SK-N-SH (cell line): ENCODE data around the gene PSME1. TPM values are rescaled to one million over a fixed set of nuclear protein-coding genes. Genes with fewer than 3 reads are reported as not detected.

Experiments used
- CTCF ChIA-PET: fragments of 300-600, 350-600 bp; formaldehyde crosslinking; extraction: SDS; loops from one replicate; lab custom pipeline; 2021; lab: Yijun Ruan, JAX
- POLR2A ChIA-PET: fragments of 350-600 bp; sonication (Branson Sonifier 250); formaldehyde crosslinking; extraction: SDS; loops from one replicate; lab custom pipeline; 2020; ENCODE audit warnings: antibody characterized with exemption, inconsistent platforms; lab: Yijun Ruan, JAX
- DNase-seq: peaks from one replicate; pipeline ENCODE4 v3.0.0; 2012
- H2AFZ ChIP-seq: fragments of 200-600 bp; sonication (generic); 2 replicates; pipeline ENCODE4 v1.8.1; 2016; ENCODE audit warnings: antibody characterized with exemption, mild to moderate bottlenecking, low read depth
- H3F3A ChIP-seq: fragments of 200-600 bp; sonication (generic); replicated peaks from 2 replicates; pipeline ENCODE3; 2016; ENCODE audit warnings: antibody characterized with exemption, mild to moderate bottlenecking; ENCODE audit not compliant: insufficient read depth
- H3K27ac ChIP-seq, 2 experiments: fragments of 200-500 bp in 1 of 2; fragments of 200-600 bp in 1 of 2; sonication (Bioruptor generic) in 1 of 2; sonication (generic), shearing (Covaris generic) in 1 of 2; 2 replicates each; pipeline versions ENCODE4 v1.5.1 to v1.6.1; 2014 to 2016; ENCODE audit warnings: low read depth in 2 of 2, inconsistent platforms in 1 of 2, low read length in 1 of 2, mild to moderate bottlenecking in 1 of 2, mixed read lengths in 1 of 2
- H3K27me3 ChIP-seq: fragments of 200-600 bp; sonication (generic), shearing (Covaris generic); 2 replicates; pipeline ENCODE4 v1.6.1; 2016; ENCODE audit warnings: mixed run types; ENCODE audit not compliant: insufficient read depth
- H3K36me3 ChIP-seq, 2 experiments: fragments of 200-500 bp in 1 of 2; fragments of 200-600 bp in 1 of 2; sonication (Bioruptor generic) in 1 of 2; sonication (generic) in 1 of 2; replicated peaks in 1 of 2; 2 replicates each; pipeline versions ENCODE3 to v1.5.1; 2014 to 2016; ENCODE audit warnings: low read length in 1 of 2, mild to moderate bottlenecking in 1 of 2; ENCODE audit not compliant: insufficient read depth in 2 of 2, control insufficient read depth in 1 of 2
- H3K4me1 ChIP-seq, 2 experiments: fragments of 200-500 bp in 1 of 2; fragments of 200-600 bp in 1 of 2; sonication (Bioruptor generic) in 1 of 2; sonication (generic), shearing (Covaris generic) in 1 of 2; 2 replicates each; pipeline versions ENCODE4 v1.5.1 to v1.6.1; 2014 to 2016; ENCODE audit warnings: low read depth in 1 of 2, low read length in 1 of 2, mixed run types in 1 of 2; ENCODE audit not compliant: insufficient read depth in 2 of 2, control insufficient read depth in 1 of 2
- H3K4me2 ChIP-seq: fragments of 200-600 bp; sonication (generic), shearing (Covaris generic); 2 replicates; pipeline ENCODE4 v1.6.1; 2017; ENCODE audit warnings: mixed run types
- H3K4me3 ChIP-seq, 2 experiments: fragments of 200-500 bp in 1 of 2; fragments of 200-600 bp in 1 of 2; sonication (Bioruptor generic) in 1 of 2; sonication (generic), shearing (Covaris generic) in 1 of 2; 2 replicates each; pipeline versions ENCODE4 v1.5.1 to v1.8.1; 2014 to 2016; ENCODE audit warnings: low read depth in 2 of 2, inconsistent platforms in 1 of 2, low read length in 1 of 2, mild to moderate bottlenecking in 1 of 2, mixed read lengths in 1 of 2, moderate library complexity in 1 of 2
- H3K79me2 ChIP-seq: fragments of 200-600 bp; sonication (generic); 2 replicates; pipeline ENCODE4 v1.8.1; 2017; ENCODE audit warnings: mild to moderate bottlenecking; ENCODE audit not compliant: insufficient read depth
- H3K9ac ChIP-seq: fragments of 200-600 bp; sonication (generic); 2 replicates; pipeline ENCODE4 v1.6.1; 2017; ENCODE audit warnings: mixed run types
- H3K9me2 ChIP-seq: fragments of 200-600 bp; sonication (generic); 2 replicates; pipeline ENCODE4 v1.6.1; 2017; ENCODE audit warnings: mixed run types
- H3K9me3 ChIP-seq: fragments of 200-600 bp; sonication (generic); 2 replicates; pipeline ENCODE4 v1.6.1; 2017; ENCODE audit warnings: mixed run types, mild to moderate bottlenecking, moderate library complexity
- H4K20me1 ChIP-seq: fragments of 200-600 bp; sonication (generic); 2 replicates; pipeline ENCODE4 v1.6.1; 2017; ENCODE audit warnings: mild to moderate bottlenecking, mixed run types; ENCODE audit not compliant: insufficient read depth
- ELF1 ChIP-seq: IDR thresholded peaks from 2 replicates; pipeline ENCODE4 v1.4.0; 2012
- EP300 ChIP-seq, 2 experiments: IDR thresholded peaks; 2 replicates each; pipeline versions ENCODE4 v1.4.0 to v1.6.1; 2012; ENCODE audit warnings: borderline replicate concordance in 1 of 2, low read depth in 1 of 2, low read length in 1 of 2
- FOSL2 ChIP-seq: IDR thresholded peaks from 2 replicates; pipeline ENCODE4 v1.4.0; 2012; ENCODE audit warnings: low read depth, mild to moderate bottlenecking, moderate library complexity, borderline replicate concordance
- FOXJ3 ChIP-seq: sonication (generic); formaldehyde crosslinking; IDR thresholded peaks from 2 replicates; pipeline ENCODE4 v1.5.1; 2020; ENCODE audit warnings: mild to moderate bottlenecking, missing genetic modification reagents
- FOXM1 ChIP-seq: IDR thresholded peaks from 2 replicates; pipeline ENCODE4 v1.4.0; 2012; ENCODE audit warnings: low read depth, mild to moderate bottlenecking
- GATA2 ChIP-seq: sonication (generic); formaldehyde crosslinking; IDR thresholded peaks from 2 replicates; pipeline ENCODE4 v1.5.0; 2020; ENCODE audit warnings: mild to moderate bottlenecking, missing genetic modification reagents
- IRF3 ChIP-seq: fragments of 150-350 bp; IDR thresholded peaks from 2 replicates; pipeline ENCODE4 v1.6.1; 2016; ENCODE audit warnings: mild to moderate bottlenecking, low read depth, low read length
- MEF2A ChIP-seq: IDR thresholded peaks from 2 replicates; pipeline ENCODE4 v1.4.0; 2012; ENCODE audit warnings: low read depth, borderline replicate concordance
- MXI1 ChIP-seq: IDR thresholded peaks from 2 replicates; pipeline ENCODE4 v1.6.1; 2012; ENCODE audit warnings: mild to moderate bottlenecking, low read depth, low read length, improper control_type of control experiment
- NFIC ChIP-seq: IDR thresholded peaks from 2 replicates; pipeline ENCODE4 v1.4.0; 2012; ENCODE audit warnings: borderline replicate concordance
- NRF1 ChIP-seq: IDR thresholded peaks from 2 replicates; pipeline ENCODE4 v1.6.1; 2012; ENCODE audit warnings: low read depth, mild to moderate bottlenecking, low read length
- PBX3 ChIP-seq: IDR thresholded peaks from 2 replicates; pipeline ENCODE4; 2012
- RAD21 ChIP-seq: IDR thresholded peaks from 2 replicates; pipeline ENCODE4 v1.6.1; 2012; ENCODE audit warnings: mild to moderate bottlenecking, low read length
- SIN3A ChIP-seq: IDR thresholded peaks from 2 replicates; pipeline ENCODE4 v1.6.1; 2012; ENCODE audit warnings: low read depth, mild to moderate bottlenecking, low read length, moderate library complexity, borderline replicate concordance
- SMC3 ChIP-seq: IDR thresholded peaks from 2 replicates; pipeline ENCODE4 v1.6.1; 2012; ENCODE audit warnings: low read depth, low read length, improper control_type of control experiment
- TCF12 ChIP-seq: IDR thresholded peaks from 2 replicates; pipeline ENCODE4 v1.4.0; 2012
- USF2 ChIP-seq: fragments of 150-350 bp; IDR thresholded peaks from 2 replicates; pipeline ENCODE4 v1.6.1; 2017; ENCODE audit warnings: antibody characterized with exemption, low read length, low read depth, borderline replicate concordance
- YY1 ChIP-seq: IDR thresholded peaks from 2 replicates; pipeline ENCODE4 v1.4.0; 2012; ENCODE audit warnings: low read depth, mild to moderate bottlenecking
- WGBS: methylation state at CpG from one replicate; pipeline ENCODE4 v1.1.6; 2017; ENCODE audit warnings: low lambda C conversion rate; 5-methylcytosine and 5-hydroxymethylcytosine counted together
- polyA plus RNA-seq, 3 experiments: library from polyadenylated mRNA; depleted of rRNA; stranded (reverse); fragments of >200 nt; gene quantifications; 2 replicates each; pipeline ENCODE4 v1.2.3, GENCODE V29; 2012
- TF ChIP-seq, protein P1 (sequence below): IDR thresholded peaks from 2 replicates; pipeline ENCODE4 v1.6.1; 2012; ENCODE audit warnings: mild to moderate bottlenecking, low read depth, low read length, moderate library complexity
- TF ChIP-seq, protein P2 (sequence below): IDR thresholded peaks from 2 replicates; pipeline ENCODE4 v1.4.0; 2012; ENCODE audit warnings: low read depth, borderline replicate concordance

Gene PSME1
- polyA plus RNA-seq, 1 of the 3 experiments (the other 2 are of a cell fraction), result 287 TPM

DNA sequence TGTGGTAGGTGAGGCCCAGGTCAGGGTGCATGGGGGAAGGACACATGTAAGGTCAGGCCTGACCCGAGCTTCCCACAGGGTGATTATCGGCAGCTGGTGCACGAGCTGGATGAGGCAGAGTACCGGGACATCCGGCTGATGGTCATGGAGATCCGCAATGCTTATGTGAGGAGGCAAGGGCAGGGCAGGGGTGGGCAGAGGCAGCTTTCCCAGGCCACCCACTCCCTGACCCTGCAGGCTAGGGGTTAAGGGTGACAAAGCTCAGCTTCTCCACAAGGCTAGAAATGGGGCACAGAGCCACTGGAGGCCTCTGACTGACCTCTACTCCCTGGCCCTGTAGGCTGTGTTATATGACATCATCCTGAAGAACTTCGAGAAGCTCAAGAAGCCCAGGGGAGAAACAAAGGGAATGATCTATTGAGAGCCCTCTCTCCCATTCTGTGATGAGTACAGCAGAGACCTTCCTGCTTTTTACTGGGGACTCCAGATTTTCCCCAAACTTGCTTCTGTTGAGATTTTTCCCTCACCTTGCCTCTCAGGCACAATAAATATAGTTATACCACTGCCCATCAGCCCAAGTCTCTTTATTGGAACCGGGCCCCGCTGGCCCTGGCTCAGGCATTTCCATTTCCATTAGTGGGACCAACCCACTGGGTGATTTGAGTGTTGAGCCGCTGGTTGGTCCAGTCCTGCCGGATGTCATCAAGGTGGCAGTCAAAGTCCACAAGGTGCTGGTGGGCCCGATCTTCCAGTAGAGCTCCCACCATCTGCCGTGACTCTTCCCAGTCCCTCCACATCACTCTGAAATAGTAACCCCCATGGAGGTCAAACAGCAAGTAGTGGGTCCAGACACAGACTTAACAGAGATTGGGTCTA is 2.6 kb downstream of the PSME1 start (continued):
- TF ChIP-seq SMC3 (no peak), EP300 (IDR thresholded peaks at IDR 0.05; ENCODE audit: borderline replicate concordance in 1 of 2, low read depth in 1 of 2, low read length in 1 of 2) (no peak)

GRCh38 chr14:24139272-24139934 is 3.4 kb downstream of the PSME1 start:
- no peaks in the 10 kb centered on the region for H3K9me2 ChIP-seq
- peak overlapping the region in 1 of 2 experiments; percentile 29; a peak in 1 of 4 replicates for H3K27ac ChIP-seq
- POLR2A ChIA-PET, result interaction anchor here (1.1 to 1.8 kb wide), 3 partner anchors 7 to 33 kb away, joined by 3 to 5 read pairs (median 5); partner anchors contain the start of genes DCAF11, NRL and PSME2
- DNase-seq, result no peak
- peaks cover 18% of the 10 kb centered on the region for H3F3A ChIP-seq
- CTCF ChIA-PET, result interaction anchor here (1.1 to 4.7 kb wide), 5 partner anchors 8 to 31 kb away, joined by 3 to 22 read pairs (median 5); partner anchors contain the start of genes IRF9 and RNF31
- no peak overlapping the region for H3K9ac ChIP-seq
- WGBS, result 87% methylated on average over 7 of the region's 9 CpGs
- TF ChIP-seq SMC3 (no peak), IRF3 (no peak), USF2 (no peak), FOXJ3 (no peak), GATA2 (CRISPR knock-in tag) (no peak), SIN3A (no peak), NFIC (no peak), RAD21 (no peak), MEF2A (no peak), EP300 (IDR thresholded peaks at IDR 0.05; ENCODE audit: borderline replicate concordance in 1 of 2, low read depth in 1 of 2, low read length in 1 of 2) (no peak), ELF1 (no peak), TCF12 (no peak), PBX3 (no peak), FOXM1 (no peak), FOSL2 (no peak), NRF1 (no peak), MXI1 (no peak), YY1 (no peak)
- TF ChIP-seq, protein P1, sequence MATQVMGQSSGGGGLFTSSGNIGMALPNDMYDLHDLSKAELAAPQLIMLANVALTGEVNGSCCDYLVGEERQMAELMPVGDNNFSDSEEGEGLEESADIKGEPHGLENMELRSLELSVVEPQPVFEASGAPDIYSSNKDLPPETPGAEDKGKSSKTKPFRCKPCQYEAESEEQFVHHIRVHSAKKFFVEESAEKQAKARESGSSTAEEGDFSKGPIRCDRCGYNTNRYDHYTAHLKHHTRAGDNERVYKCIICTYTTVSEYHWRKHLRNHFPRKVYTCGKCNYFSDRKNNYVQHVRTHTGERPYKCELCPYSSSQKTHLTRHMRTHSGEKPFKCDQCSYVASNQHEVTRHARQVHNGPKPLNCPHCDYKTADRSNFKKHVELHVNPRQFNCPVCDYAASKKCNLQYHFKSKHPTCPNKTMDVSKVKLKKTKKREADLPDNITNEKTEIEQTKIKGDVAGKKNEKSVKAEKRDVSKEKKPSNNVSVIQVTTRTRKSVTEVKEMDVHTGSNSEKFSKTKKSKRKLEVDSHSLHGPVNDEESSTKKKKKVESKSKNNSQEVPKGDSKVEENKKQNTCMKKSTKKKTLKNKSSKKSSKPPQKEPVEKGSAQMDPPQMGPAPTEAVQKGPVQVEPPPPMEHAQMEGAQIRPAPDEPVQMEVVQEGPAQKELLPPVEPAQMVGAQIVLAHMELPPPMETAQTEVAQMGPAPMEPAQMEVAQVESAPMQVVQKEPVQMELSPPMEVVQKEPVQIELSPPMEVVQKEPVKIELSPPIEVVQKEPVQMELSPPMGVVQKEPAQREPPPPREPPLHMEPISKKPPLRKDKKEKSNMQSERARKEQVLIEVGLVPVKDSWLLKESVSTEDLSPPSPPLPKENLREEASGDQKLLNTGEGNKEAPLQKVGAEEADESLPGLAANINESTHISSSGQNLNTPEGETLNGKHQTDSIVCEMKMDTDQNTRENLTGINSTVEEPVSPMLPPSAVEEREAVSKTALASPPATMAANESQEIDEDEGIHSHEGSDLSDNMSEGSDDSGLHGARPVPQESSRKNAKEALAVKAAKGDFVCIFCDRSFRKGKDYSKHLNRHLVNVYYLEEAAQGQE, result no peak
- TF ChIP-seq, protein P2, sequence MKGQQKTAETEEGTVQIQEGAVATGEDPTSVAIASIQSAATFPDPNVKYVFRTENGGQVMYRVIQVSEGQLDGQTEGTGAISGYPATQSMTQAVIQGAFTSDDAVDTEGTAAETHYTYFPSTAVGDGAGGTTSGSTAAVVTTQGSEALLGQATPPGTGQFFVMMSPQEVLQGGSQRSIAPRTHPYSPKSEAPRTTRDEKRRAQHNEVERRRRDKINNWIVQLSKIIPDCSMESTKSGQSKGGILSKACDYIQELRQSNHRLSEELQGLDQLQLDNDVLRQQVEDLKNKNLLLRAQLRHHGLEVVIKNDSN, result no peak
- peaks cover 6 to 36% of the 10 kb centered on the region in 2 experiments; a peak in 3 of 4 replicates for H3K4me1 ChIP-seq
- H3K4me2 ChIP-seq, result peak overlapping the region; percentile 97; the same call in 1 of the 2 replicates
- no peaks in the 10 kb centered on the region for H3K27me3 ChIP-seq
- no peak overlapping the region for H2AFZ ChIP-seq
- H3K9me3 ChIP-seq, result no peaks in the 10 kb centered on the region
- peak overlapping the region; percentile 27 to 31; a peak in 2 of 4 replicates for H3K4me3 ChIP-seq
- peaks cover 27 to 40% of the 10 kb centered on the region in 2 experiments for H3K36me3 ChIP-seq
- H4K20me1 ChIP-seq, result no peaks in the 10 kb centered on the region
- peaks cover 43% of the 10 kb centered on the region for H3K79me2 ChIP-seq
